WI38 (cell line): Measurements from ENCODE around the gene RNF208.

Experiments used
- H3K4me3 ChIP-seq: 2 replicates; pipeline ENCODE4 v1.5.1; 2011; ENCODE audit warnings: low read depth, mild to moderate bottlenecking, control low read depth, low read length
- TF ChIP-seq, protein P1 (sequence below): IDR thresholded peaks from 2 replicates; pipeline ENCODE4 v1.5.1; 2012; ENCODE audit warnings: low read depth, mild to moderate bottlenecking, control low read depth, low read length

RNF208 gene

GRCh38 chr9:137240841-137241489 lies 18.9 kb upstream of the RNF208 start, which contains the start of gene TUBB4B:
TSS of gene TUBB4B (plus strand) at chr9:137241287. CDS start at chr9:137241361, 74 bp downstream.
- TF ChIP-seq, protein P1, sequence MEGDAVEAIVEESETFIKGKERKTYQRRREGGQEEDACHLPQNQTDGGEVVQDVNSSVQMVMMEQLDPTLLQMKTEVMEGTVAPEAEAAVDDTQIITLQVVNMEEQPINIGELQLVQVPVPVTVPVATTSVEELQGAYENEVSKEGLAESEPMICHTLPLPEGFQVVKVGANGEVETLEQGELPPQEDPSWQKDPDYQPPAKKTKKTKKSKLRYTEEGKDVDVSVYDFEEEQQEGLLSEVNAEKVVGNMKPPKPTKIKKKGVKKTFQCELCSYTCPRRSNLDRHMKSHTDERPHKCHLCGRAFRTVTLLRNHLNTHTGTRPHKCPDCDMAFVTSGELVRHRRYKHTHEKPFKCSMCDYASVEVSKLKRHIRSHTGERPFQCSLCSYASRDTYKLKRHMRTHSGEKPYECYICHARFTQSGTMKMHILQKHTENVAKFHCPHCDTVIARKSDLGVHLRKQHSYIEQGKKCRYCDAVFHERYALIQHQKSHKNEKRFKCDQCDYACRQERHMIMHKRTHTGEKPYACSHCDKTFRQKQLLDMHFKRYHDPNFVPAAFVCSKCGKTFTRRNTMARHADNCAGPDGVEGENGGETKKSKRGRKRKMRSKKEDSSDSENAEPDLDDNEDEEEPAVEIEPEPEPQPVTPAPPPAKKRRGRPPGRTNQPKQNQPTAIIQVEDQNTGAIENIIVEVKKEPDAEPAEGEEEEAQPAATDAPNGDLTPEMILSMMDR, result no peak
- H3K4me3 ChIP-seq, result peak within 1 kb of the TSS; percentile 90

- TF ChIP-seq, protein P1, result no peak
- H3K4me3 ChIP-seq, result peak overlapping the region; percentile 67
Measured at GRCh38 chr9:137240318-137240840, 18.3 kb upstream of the RNF208 start.

- H3K4me3 ChIP-seq, result peak overlapping the region; percentile 67
Measured at GRCh38 chr9:137239541-137240200, 17.6 kb upstream of the RNF208 start.

- no peak overlapping the region for H3K4me3 ChIP-seq
- TF ChIP-seq, protein P1, result no peak
Measured at GRCh38 chr9:137237759-137238726, 16.0 kb upstream of the RNF208 start.

DNA sequence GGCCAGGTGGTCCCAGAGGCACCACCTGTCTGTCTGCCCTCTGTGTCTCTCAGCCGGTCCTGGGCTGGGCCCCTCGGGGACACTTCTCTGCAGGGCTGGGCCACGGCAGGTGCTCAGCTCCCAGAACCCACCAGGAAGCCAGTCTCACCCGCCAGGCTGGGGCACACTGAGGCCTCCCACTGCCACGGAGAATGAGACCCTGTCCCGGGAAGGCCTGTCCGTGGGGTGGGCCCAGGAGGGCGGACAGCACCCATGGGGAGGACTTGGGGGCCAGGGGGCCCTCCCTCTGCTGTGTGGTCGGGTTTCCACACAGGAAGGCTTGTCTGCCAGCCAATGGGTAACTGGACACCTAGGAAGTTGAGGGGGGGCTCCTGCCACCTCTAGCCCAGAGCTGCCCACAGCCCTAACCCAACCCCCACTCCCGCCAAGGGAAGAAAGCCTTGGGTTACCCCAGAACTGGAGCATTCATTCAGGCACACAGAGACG lies 14.9 kb upstream of the RNF208 start:
- TF ChIP-seq, protein P1, result no peak
- no peak overlapping the region for H3K4me3 ChIP-seq

- TF ChIP-seq, protein P1, result peak; percentile 92
- no peak overlapping the region for H3K4me3 ChIP-seq
Measured at GRCh38 chr9:137236238-137236935, 14.3 kb upstream of the RNF208 start.
